Stimulated activated CD4-positive, alpha-beta T cell treated with anti-CD3 and anti-CD28 coated beads, Interleukin-2, amount 100 ng/mL, for 24 hours (primary cell): ENCODE measurements around the gene CDC34.

Experiments
- DNase-seq, 2 donors: peaks; one replicate each; pipeline ENCODE4 v3.0.0-alpha.2; 2020

The CDC34 gene, protein sequence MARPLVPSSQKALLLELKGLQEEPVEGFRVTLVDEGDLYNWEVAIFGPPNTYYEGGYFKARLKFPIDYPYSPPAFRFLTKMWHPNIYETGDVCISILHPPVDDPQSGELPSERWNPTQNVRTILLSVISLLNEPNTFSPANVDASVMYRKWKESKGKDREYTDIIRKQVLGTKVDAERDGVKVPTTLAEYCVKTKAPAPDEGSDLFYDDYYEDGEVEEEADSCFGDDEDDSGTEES

GRCh38 chr19:531753-532560 is at the start of gene CDC34:
Gene CDC34 (plus strand): TSS chr19:531760. CDS start chr19:531932, 172 bp downstream.
- peak in 1 of 2 donors; percentile 32 for DNase-seq

- DNase-seq, result no peak
Measured at GRCh38 chr19:482186-483041, 49.1 kb upstream of the CDC34 start.

GRCh38 chr19:483332-484072 is 48.1 kb upstream of the CDC34 start:
- DNase-seq, result no peak

DNA sequence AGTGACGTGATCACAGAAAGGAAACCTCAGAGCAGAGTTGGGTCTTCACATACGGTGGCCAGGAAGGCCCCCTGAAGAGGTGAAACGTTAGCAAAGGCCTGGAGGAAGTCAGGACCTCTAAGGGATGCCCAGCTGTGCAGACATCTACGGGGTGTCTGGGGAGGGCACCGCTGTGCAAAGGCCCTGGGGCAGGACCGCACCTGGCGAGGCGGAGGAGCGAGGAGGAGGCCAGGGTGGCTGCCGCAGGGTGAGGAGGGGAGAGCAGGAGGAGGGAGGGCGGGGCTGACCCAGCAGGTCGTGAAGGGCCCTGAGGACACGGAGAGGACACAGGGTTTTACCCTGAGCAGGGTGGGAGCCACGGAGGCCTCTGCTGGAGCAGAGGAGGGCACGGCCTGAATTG is 47.1 kb upstream of the CDC34 start:
- no peak for DNase-seq

DNA sequence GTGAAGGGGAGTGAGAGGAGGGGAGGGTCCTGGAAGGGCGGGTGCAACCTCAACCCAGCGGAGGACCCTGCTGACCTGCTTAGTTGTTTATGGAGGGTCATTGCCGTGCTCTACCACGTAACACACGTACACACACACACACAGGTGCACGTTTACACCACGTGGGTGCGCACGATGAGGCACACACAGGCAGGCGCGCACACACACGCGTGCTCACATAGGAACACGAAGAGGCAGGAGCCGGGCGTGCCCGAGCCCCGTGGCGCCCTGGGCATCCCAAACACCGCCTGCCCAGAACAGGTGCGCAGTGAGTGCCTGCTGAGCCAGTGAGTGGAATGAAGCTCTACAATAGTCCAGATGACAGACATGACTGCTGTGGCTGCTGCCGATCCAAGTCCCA is 46.5 kb upstream of the CDC34 start:
- DNase-seq, result no peak

GRCh38 chr19:485583-486236 is 45.9 kb upstream of the CDC34 start:
- DNase-seq, result no peak

GRCh38 chr19:488505-489417 is 42.8 kb upstream of the CDC34 start:
- peak; percentile 95 to 96 for DNase-seq

- DNase-seq, result no peak
Measured at GRCh38 chr19:489418-490196, 42.0 kb upstream of the CDC34 start.

DNA sequence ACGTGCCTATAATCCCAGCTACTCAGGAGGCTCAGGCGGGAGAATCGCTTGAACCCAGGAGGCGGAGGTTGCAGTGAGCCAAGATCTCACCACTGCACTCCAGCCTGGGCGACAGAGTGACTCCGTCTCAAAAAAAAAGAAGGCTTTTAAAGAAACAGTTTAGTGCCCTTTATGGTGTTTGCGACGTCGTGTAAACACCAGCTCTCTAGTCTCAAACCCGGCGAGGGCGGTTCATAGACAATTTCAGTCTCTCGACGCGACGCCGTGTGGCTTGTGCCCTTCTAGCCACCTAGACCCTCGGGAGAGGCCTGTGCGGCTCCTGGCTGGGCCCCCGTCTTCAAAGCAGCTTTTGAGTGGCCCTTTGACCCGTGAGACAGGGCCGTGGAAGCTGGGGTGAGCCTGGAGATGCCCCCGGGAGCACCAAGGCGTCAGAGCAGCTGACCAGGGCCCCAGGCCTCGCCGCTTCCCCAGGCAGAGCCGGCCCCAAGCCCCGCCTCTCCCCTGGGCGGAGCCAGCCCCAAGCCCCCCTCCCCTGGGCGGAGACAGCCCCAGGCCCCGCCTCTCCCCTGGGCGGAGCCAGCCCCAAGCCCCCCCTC is 40.3 kb upstream of the CDC34 start:
- no peak for DNase-seq

GRCh38 chr19:492091-492531 is 39.4 kb upstream of the CDC34 start:
- no peak for DNase-seq

DNA sequence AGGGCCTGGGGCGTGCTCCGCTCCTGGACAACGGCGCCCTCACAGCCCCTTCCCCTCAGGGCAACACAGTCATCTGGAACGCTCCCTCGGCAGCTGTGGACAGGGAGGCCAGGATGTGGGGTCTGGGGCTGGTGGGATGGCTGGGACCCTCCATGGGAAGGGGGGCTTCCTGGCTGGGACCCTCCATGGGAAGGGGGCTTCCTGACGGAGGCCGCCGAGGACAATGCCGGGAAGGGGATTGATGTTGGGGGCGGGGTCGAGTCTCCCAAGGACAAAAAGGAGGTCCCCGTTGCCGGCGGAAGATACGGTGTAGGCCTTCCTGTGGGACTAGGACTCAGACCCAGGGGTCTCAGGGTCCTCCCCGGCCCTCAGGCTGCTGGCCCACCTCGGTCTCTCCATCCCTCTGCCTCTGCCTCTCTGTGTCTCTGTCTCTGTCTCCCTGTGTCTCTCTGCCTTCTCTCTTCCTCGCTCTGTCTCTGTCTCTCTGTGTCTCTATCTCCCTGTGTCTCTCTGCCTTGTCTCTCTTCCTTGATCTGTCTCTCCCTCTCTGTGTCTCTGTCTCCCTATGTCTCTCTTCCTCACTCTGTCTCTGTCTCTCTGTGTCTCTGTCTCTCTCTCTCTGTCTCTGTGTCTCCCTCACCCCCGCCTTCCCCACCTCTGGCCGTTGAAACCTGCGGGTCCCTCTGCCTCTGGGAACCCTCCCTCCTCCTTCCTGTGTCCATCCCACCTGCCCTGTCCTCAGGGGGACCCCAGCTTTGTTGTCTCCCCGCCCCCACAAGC is 38.0 kb upstream of the CDC34 start:
- no peak for DNase-seq

DNA sequence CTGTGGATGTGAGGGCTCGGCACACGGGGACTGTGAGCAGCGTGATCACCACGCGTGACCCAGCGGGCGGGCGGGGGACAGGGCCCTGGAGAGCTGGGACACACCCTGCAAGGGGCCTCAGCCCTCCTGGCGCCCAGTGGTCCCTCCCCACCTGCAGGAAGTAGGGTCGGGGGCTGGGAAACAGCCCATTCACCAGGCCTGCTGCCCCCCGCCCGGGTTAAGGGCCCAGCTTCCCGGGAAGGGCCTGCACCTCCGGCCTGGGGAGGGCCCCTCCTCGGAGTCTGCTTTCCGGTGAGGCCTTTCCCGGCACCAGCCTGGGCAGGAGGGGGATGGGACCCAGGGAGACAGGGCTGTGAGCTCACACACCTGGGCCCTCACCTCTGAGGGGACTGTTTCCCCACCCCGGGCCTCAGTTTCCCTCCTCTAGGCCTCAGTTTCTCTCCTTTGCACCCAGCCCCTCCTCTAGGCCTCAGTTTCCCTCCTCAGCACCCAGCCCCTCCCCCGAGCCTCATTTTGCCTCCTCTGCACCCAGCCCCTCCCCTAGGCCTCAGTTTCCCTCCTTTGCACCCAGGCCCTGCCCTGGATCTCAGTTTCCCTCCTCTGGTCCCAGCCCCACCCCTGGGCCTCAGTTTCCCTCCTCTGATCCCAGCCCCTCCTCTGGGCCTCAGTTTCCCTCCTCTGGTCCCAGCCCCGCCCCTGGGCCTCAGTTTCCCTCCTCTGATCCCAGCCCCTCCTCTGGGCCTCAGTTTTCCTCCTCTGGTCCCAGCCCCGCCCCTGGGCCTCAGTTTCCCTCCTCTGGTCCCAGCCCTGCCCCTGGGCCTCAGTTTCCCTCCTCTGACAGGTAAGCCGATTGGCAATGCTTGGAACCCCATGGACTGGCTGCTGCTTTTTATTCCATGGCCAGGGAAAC is 37.1 kb upstream of the CDC34 start:
- no peak for DNase-seq

GRCh38 chr19:495081-495401 is 36.5 kb upstream of the CDC34 start:
- no peak for DNase-seq

DNA sequence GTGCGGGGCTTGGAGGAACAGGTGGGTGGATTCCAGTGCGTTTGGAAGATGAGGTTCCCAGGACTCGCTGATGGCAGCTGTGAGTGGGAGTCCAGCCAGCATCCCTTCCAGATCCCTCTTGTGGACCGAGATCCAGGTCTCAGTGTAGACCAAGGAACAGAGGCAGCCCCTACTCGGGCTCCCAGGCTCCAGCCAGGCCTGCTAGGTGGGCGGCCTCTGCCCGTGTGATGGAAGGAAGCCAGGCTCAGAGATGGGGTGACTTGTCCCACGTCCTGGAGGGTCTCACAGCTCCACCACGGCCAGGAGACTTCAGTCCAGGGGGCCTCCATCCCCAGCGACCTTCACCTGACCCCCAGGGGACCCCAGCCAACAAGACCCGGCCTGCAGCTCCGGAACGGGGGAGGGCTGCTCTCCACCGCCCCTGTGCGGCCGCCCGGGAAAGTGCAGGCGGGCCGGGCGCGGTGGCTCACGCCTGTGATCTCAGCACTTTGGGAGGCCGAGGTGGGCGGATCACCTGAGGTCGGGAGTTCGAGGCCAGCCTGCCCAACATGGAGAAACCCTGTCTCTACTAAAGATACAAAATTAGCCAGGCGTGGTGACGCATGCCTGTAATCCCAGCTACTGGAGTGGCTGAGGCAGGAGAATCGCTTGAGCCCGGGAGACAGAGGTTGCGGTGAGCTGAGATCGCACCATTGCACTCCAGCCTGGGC is 36.0 kb upstream of the CDC34 start:
- DNase-seq, result peak; percentile 55 to 68

DNA sequence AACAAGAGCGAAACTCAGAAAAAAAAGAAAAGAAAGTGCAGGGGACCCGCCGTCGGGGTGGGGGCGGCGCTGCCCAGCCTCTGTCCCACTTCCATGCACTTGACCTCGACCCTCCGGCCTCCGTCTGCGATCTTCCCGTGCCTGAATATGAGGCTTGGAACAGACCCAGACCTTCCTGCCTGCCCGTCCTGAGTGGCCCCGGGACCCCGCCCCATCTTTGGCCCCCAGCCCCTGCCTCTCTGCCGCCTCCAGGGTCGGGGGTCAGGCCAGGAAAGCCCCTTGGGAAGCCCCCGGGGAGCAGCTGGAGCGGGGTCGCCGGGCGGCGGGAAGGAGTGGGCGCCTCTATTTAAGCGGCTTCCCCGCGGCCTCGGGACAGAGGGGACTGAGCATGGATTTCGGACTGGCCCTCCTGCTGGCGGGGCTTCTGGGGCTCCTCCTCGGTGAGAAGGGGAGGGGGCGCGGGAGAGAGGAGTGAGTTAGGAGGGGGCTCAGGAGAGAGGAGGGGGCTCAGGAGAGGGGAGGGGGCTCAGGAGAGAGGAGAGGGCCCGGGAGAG is 35.4 kb upstream of the CDC34 start, which contains the start of gene MADCAM1:
Gene MADCAM1 (plus strand): TSS at position 375 of the 554 bp plus-strand sequence. CDS start 14 bp downstream, at position 389.
- no peak for DNase-seq

DNA sequence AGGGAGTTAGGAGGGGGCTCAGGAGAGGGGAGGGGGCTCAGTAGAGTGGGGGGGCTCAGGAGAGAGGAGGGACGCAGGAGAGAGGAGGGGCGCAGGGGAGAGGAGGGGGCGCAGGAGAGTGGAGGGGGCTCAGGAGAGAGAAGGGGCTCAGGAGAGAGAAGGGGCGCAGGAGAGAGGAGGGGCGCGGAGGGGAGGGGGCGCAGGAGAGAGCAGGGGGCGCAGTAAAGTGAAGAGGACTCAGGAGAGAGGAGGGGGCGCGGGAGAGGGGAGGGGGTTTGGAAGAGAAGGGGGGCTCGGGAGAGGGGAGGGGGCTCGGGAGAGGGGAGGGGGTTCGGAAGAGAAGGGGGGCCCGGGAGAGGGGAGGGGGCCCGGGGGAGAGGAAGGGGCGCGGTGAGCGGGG is 34.6 kb upstream of the CDC34 start:
- DNase-seq, result no peak

- no peak for DNase-seq
Measured at GRCh38 chr19:497491-497868, 34.1 kb upstream of the CDC34 start.
